HG03460 (cell line): Measurements from ENCODE around the gene CYP4A11.
"Not testable (repeated sequence)": the region's sequence is repeated elsewhere in the genome, so short reads cannot be mapped to it uniquely, and the experiment has no call there.

Experiments
- ATAC-seq: cut with Tn5 transposase; IDR thresholded peaks from one replicate; pipeline ENCODE4 v1.9.1; 2021; ENCODE audit not compliant: unreplicated experiment

Gene CYP4A11

DNA sequence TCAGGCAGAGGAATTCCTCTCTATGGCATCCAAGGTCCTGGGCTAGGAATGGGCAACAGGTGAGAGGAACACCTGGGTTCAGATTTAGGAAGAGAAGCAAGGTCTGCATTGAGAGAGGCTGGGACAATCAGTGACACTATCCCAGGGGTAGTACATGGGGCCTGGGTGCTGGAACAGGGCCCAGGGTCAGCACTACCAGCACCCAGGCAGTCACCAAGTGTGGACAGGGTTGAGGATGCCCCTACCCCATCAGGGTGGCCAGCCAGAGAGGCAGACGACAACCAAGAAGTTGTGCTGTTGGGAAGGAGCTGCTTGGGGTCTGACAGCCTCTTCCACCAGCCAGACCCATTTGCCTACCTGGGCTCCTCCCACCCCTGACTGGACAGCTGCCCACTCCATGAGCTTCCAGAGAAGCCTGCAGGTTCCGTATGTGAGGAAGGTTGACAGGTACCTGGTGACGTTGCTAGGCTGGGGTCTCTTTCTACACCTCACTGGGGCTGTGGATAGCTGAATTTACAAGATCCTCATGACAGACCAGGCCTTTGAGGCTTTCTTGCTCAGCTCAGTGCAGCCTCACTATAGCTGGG is 13.9 kb downstream of the CYP4A11 start:
- no peak for ATAC-seq

DNA sequence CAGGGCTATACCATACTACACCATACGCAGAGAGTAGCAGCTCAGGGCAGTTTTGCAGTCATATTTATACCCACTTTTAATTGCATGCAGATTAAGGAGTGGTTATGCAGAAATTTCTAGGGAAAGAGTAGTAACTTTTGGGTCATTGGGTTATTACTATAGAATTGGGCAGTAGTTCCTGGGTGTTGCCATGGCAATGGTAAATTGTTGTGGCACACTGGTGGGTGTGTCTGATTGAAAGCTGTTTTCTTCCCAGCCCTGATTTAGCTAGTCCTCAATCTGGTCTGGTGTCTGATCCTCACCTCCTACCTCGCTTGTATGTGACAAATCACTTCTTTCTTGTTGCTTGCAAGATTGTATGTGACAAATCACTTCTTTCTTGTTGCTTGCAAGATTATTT is 30.5 kb downstream of the CYP4A11 start:
- no peak for ATAC-seq

DNA sequence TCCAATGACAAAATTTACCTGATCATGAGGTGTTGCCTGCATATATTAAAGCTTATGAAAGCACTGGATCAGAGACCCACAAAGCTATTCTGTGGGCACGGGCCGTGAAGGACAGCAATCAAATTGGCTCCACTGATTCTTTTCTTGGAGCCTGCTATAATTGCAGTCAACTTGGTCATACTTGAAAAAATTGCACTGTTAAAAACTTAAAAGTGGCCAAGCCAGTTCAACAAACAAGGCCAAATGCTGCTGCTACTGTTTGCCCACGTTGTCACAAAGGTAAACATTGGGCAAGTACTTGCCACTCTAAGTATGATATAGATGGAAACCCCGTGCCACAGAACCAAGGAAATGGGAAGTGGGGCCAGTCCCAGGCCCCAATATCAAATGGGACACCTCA is 37.8 kb downstream of the CYP4A11 start:
- no peak for ATAC-seq

DNA sequence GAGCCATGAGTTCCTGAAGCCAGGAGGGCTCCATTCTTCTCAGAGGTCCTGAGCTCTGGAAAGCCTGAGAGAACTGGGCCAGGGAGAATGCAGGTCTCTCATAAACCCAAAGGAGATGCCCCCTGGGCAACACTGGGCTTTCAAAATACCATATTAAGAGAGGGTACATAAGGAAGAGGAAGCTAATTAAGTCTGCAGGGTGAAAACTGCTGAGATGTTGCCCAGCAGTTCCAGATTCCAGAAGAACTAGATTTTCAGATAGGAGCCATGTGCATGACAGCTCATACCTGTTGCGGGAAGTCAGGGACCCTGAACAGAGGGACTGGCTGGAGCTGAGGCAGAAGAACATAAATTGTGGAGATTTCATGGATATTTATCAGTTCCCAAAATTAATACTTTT is 40.9 kb downstream of the CYP4A11 start:
- ATAC-seq, result no peak

DNA sequence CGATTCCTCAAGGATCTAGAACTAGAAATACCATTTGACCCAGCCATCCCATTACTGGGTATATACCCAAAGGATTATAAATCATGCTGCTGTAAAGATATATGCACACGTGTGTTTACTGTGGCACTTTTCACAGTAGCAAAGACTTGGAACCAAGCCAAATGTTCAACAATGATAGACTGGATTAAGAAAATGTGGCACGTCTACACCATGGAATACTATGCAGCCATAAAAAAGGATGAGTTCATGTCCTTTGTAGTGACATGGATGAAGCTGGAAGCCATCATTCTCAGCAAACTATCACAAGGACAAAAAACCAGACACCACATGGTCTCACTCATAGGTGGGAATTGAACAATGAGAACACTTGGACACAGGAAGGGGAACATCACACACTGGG is 59.6 kb downstream of the CYP4A11 start:
- ATAC-seq, result not testable (repeated sequence)
